Heart right ventricle (tissue), 16 donors: Measurements from ENCODE around the gene CITED4. TPM values are rescaled to one million over a fixed set of nuclear protein-coding genes. Genes with fewer than 3 reads are reported as not detected.

ENCODE experiments used
- ATAC-seq, 8 donors: fragments of 200-7000 bp; cut with Tn5 transposase; one replicate each; pipeline ENCODE4 v1.9.1; 2020; ENCODE audit warnings: mild to moderate bottlenecking in 8 of 8, moderate library complexity in 8 of 8, moderate number of reproducible peaks in 1 of 8
- DNase-seq, 2 donors: peaks; one replicate each; pipeline ENCODE4 v3.0.0-alpha.2; 2020
- H3K27ac ChIP-seq, 10 donors: fragments of 200-600 bp; sonication (generic) in 2 of 10; one replicate each; pipeline versions ENCODE4 v1.5.0 to v1.8.0; 2020 to 2022; ENCODE audit warnings: mild to moderate bottlenecking in 3 of 10
- H3K27me3 ChIP-seq, 7 donors: fragments of 200-600 bp; one replicate each; pipeline ENCODE4 v1.8.0; 2021 to 2022; ENCODE audit warnings: mild to moderate bottlenecking in 2 of 7
- H3K36me3 ChIP-seq, 9 donors: fragments of 200-600 bp; sonication (generic) in 1 of 9; one replicate each; pipeline versions ENCODE4 v1.5.0 to v1.8.0; 2020 to 2022; ENCODE audit warnings: mild to moderate bottlenecking in 2 of 9
- H3K4me1 ChIP-seq, 9 donors: fragments of 200-600 bp; sonication (generic) in 1 of 9; one replicate each; pipeline versions ENCODE4 v1.5.0 to v1.8.0; 2020 to 2022; ENCODE audit warnings: mild to moderate bottlenecking in 4 of 9
- H3K4me3 ChIP-seq, 10 donors: fragments of 200-600 bp; sonication (generic) in 2 of 10; one replicate each; pipeline versions ENCODE4 v1.5.0 to v1.8.0; 2020 to 2022; ENCODE audit warnings: mild to moderate bottlenecking in 7 of 10, moderate library complexity in 2 of 10
- H3K9me3 ChIP-seq, 11 donors: fragments of 200-600 bp in 10 of 11; sonication (generic) in 2 of 11; one replicate each; pipeline versions ENCODE4 v1.5.0 to v1.8.0; 2013 to 2022; ENCODE audit warnings: mild to moderate bottlenecking in 2 of 11, control low read depth in 1 of 11, moderate library complexity in 1 of 11
- CTCF ChIP-seq, 9 donors: fragments of 200-600 bp; sonication (generic) in 2 of 9; IDR thresholded peaks; one replicate each; pipeline versions ENCODE4 v1.5.0 to v1.8.0; 2021 to 2022; ENCODE audit warnings: antibody characterized with exemption in 9 of 9, mild to moderate bottlenecking in 5 of 9, moderate library complexity in 1 of 9
- WGBS, 2 donors: extraction: QIAGEN DNeasy Blood & Tissue Kit; methylation state at CpG; one replicate each; pipeline ENCODE4 v1.1.7; 2013; ENCODE audit warnings: inconsistent platforms in 1 of 2; 5-methylcytosine and 5-hydroxymethylcytosine counted together
- intact Hi-C, 10 donors: fragments of 100-400 bp; cut with DNase I; formaldehyde crosslinking; loops; one replicate each; pipeline versions ENCODE4 v1.11.1 to v1.14.2; 2022
- polyA plus RNA-seq, 2 donors: library from polyadenylated mRNA; stranded (reverse); fragments of 200-250 nt; gene quantifications; one replicate each; pipeline ENCODE4 v1.2.3, GENCODE V29; 2013
- total RNA-seq, 10 donors: library from RNA; stranded (reverse); fragmentation: NEBNext Ultra II Directional in 3 of 10; extraction: Animal tissue kit (Norgen Biotek cat#: 25700) in 3 of 10; gene quantifications; one replicate each; pipeline versions ENCODE4 v1.2.1 to v1.2.4, GENCODE V29; 2021 to 2023
- donor health status: Arrhythmogenic right ventricular cardiomyopathy.
- donor health status: ischemic (EF 13 %, LVEDD 7.1; RV severe dilation, severe dysfunction).
- donor health status: healthy with polysubstance abuse.
- donor health status: DM: no; HTN: yes; CAD: no.
- donor health status: DM: no; HTN: no; CAD: no.
- donor health status: ischemic (EF 25% LVEDD 6.9; RV normal size, moderate dysfunction).
- donor health status: ischemic (EF 25% LVEDD 5.7; RV mildly dilated, moderate dysfunction).
- donor health status: healthy.
- donor health status: DM: yes; HTN: yes; CAD: no.
- donor health status: Ischemic cardiomyopathy.
- donor health status: ischemic (EF 35%, LVEDD 5.7; RV mildly dilated, moderate dysfunction).
- donor health status: nonischemic (EF 11% LVEDD 7.7; RV severe dilation, severe dysfunction).
- donor health status: DM: yes; HTN: yes; CAD: no.
- donor health status: PGD.
- donor health status: ischemic (EF 29% LVEDD 5.4; RV normal size, mild dysfunction).
- donor health status: nonischemic (EF 23%, LVEDD 6.1; RV moderate dilation, normal function).

CITED4 gene
- total and polyA plus RNA-seq, 12 donors: 6.1 to 88.8 (median 25.8) TPM

- peaks cover 0 to 10% (median 4%) of the 10 kb centered on the region in 7 donors for H3K27me3 ChIP-seq
- H3K4me3 ChIP-seq: no peak overlapping the region
- H3K36me3 ChIP-seq: no peaks in the 10 kb centered on the region
- no peak for DNase-seq
- no peaks in the 10 kb centered on the region for H3K4me1 ChIP-seq
- peaks cover 0 to 8% (median 0%) of the 10 kb centered on the region in 11 donors for H3K9me3 ChIP-seq
- H3K27ac ChIP-seq: no peak overlapping the region
- ATAC-seq: no peak
- intact Hi-C loops: loop anchor here in 1 of 10 donors (10.0 kb wide), 1 partner anchor 217 kb away; no protein-coding TSS in a partner anchor
- TF ChIP-seq CTCF (IDR thresholded peaks at IDR 0.05): no peak
- WGBS, 2 donors: 85 to 95% methylated on average over 7 of the region's 7 CpGs
Measured at GRCh38 chr1:40841602-40842001, 20.6 kb downstream of the CITED4 start.

- DNase-seq (no peak), ATAC-seq (no peak)
- intact Hi-C loops: loop anchor here in 1 of 10 donors (10.0 kb wide), 1 partner anchor 216 kb away; no protein-coding TSS in a partner anchor
- peak in 2 of 9 donors; percentile 9 to 28 for TF ChIP-seq CTCF (IDR thresholded peaks at IDR 0.05)
- peaks cover 0 to 10% (median 4%) of the 10 kb centered on the region in 7 donors for H3K27me3 ChIP-seq
- H3K4me3 ChIP-seq: no peak overlapping the region
- peaks cover 0 to 8% (median 0%) of the 10 kb centered on the region in 11 donors for H3K9me3 ChIP-seq
- H3K4me1 ChIP-seq: no peaks in the 10 kb centered on the region
- no peaks in the 10 kb centered on the region for H3K36me3 ChIP-seq
- no peak overlapping the region for H3K27ac ChIP-seq
- 60 to 63% methylated on average over 6 of the region's 6 CpGs for WGBS, 2 donors
Measured at GRCh38 chr1:40840526-40841323, 21.4 kb downstream of the CITED4 start.

GRCh38 chr1:40839943-40840335 is 22.2 kb downstream of the CITED4 start:
- no peak for TF ChIP-seq CTCF (IDR thresholded peaks at IDR 0.05)
- no peak for DNase-seq
- H3K9me3 ChIP-seq: peaks cover 0 to 8% (median 0%) of the 10 kb centered on the region in 11 donors
- peaks cover 0 to 10% (median 4%) of the 10 kb centered on the region in 7 donors for H3K27me3 ChIP-seq
- H3K4me3 ChIP-seq: no peak overlapping the region
- ATAC-seq: no peak
- 93 to 94% methylated on average over 5 of the region's 5 CpGs for WGBS, 2 donors
- H3K27ac ChIP-seq: no peak overlapping the region
- no peaks in the 10 kb centered on the region for H3K4me1 ChIP-seq
- intact Hi-C loops: loop anchor here in 1 of 10 donors (10.0 kb wide), 1 partner anchor 215 kb away; no protein-coding TSS in a partner anchor
- no peaks in the 10 kb centered on the region for H3K36me3 ChIP-seq

- DNase-seq (no peak), ATAC-seq (no peak)
- TF ChIP-seq CTCF (IDR thresholded peaks at IDR 0.05): no peak
- peaks cover 0 to 10% (median 4%) of the 10 kb centered on the region in 7 donors for H3K27me3 ChIP-seq
- intact Hi-C loops: no loop called here
- H3K9me3 ChIP-seq: peaks cover 0 to 8% (median 0%) of the 10 kb centered on the region in 11 donors
- WGBS, 2 donors: 89 to 91% methylated on average over 15 of the region's 15 CpGs
- no peaks in the 10 kb centered on the region for H3K36me3 ChIP-seq
- no peaks in the 10 kb centered on the region for H3K4me1 ChIP-seq
- no peak overlapping the region for H3K27ac ChIP-seq
- H3K4me3 ChIP-seq: no peak overlapping the region
Measured at GRCh38 chr1:40838980-40839942, 22.9 kb downstream of the CITED4 start.
